ENCODE results near the gene ETS1. TPM values are rescaled to one million over a fixed set of nuclear protein-coding genes. Genes with fewer than 3 reads are reported as not detected.

The ETS1 gene
- total RNA-seq, 1 donor from 2014 or later = 24.6 TPM

DNA sequence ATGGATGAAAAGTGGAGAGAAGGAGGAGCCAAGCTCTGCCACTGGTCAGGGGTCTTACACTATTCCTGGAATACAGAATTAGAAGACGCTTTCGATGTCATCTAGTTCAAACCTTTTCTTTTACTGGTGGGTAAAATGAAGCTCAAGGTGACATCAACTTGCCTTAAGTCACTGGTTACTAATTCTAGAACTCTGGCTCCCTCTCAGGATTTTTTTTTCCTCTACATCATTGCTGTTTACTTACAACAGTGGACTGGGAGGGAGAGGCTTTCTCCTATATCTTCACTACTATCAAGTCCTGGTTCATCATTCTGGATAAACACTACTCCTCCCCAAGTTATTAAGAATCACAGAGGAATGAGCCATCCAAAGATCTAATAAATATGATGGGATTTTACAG lies 82.9 kb downstream of the ETS1 start:
- DNase-seq (ENCODE audit: low spot score) = no peak

DNA sequence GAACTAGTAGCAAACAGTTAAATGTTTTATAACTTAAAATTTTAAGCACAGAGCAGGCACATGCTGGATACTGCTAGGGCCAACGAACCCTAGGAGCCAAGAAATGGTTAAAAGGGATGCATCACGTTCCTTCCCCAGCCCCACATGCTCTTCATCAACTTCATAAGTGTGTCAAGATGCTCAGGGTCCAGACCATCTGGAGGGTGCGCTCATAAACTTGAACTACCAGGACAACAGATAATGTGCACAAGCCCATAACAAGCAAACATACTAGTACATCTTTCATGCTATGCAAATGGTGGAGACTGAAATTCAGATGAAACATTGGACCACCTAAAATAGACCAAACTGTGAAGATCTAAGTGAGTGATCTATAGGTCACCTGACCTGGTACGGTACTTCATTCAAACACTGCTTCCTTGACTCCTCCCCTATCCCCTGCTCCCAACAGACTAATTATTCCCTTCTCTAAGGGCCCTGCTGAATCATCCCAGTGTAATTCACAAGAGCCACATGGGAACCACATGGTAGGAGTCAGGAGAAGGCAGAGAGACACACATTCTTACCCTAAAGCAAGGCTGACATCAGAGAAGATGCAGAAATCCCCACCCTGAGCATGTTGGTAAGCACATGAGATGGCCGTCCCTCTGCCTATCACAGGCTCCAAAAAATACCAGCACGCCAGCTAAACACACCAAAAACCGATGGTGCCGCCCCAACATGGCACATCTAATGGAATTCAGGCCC lies 83.9 kb downstream of the ETS1 start:
- no peak for DNase-seq (ENCODE audit: low spot score)

- DNase-seq (ENCODE audit: low spot score) = peak; percentile 92
Measured at GRCh38 chr11:128502726-128503125, 84.6 kb downstream of the ETS1 start.

DNA sequence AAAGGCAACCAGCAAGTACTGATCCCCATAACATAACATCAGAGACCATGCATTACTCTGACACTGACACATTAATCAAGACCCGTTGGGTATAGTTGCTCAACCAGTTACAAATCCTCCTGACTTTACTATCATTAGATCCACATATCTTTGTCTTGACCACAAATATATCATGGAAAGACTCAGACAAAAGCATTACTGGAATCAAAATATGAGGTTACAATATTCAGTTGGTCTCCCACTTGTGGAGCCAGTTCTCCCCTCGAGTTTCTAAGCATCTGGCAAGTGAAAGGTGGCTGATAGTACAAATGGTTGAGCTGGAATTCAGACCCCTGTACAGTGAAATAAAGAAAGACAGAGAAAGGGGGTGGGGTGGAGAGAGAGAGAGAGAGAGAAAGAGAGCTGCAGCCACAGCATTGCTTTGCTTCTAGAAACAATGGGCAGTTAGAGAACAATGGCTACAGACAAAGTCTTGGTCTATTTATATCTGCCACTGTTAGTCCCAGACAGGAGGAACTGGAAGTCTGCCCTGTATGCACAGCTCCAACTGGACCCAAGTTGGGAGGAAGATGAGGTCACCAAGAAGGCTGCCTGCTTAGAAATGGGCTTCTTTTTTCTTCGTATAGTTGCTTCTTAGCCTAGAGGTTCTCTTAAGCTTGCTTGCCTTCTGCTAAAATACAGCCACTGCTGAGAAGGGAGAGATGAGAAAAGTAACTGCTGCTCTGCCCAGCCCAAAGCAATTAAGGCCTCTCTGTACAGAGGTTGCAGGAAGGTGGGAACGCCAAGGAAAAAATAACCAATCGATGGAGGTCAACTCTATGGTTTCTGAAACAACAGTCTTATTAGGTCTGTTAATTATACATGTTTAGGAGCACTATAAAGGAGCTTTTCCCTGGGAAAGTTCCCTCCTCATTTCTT lies 85.5 kb downstream of the ETS1 start:
- peak; percentile 93 for DNase-seq (ENCODE audit: low spot score)

DNA sequence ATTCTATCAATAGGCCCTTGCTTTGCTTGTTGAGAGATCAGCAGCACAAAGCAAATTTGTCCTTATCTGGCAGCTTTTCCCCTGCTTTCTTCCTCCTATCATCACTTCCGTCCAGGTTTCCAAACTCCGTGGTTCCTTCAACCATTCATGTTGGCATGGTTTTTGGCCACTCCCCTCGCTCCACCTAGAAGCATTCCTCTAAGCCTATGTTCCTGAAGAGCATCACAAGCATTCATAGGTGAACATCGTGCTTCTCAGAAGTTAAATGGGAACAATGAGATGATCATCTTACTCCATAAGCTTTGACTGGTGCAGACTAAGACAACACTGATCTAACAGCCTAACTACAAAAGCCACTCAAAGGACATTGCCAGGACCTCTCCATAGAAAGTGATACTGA lies 86.3 kb downstream of the ETS1 start:
- DNase-seq (ENCODE audit: low spot score) = no peak

- DNase-seq (ENCODE audit: low spot score) = no peak
Measured at GRCh38 chr11:128500493-128500892, 86.9 kb downstream of the ETS1 start.

DNA sequence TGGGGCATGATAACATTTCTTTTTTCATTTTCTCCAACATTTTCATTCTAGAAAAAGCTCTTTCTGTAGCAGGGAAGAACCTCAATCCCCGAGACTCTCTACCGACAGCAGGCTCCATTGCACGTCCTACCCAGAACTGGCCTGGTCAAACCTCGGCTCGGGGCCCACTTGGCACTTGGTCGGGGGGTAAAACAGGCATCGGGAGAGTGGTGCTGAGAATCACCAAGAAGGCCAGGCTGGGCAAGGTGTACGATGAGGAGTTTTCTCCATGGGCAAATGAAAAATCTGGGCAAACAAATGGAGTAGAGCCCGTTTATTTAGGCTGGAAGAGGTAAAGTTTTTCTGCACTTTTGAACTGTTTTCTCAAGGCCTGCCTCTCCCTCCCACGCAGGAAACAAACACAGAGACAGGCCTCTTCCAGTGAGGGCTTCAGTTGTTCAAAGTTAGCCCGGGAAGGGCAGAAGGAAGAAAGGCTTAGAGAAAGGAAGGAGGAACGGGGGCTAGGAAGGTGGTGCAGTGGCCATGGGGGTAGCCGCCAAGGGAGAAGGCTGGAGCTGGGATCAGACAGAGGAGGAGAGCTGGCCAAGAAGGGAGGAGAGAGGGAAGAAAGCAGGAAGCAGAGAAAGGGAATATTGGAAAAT lies 87.6 kb downstream of the ETS1 start:
- no peak for DNase-seq (ENCODE audit: low spot score)

GRCh38 chr11:128498721-128499245 lies 88.6 kb downstream of the ETS1 start:
- DNase-seq (ENCODE audit: low spot score) = no peak

GRCh38 chr11:128497776-128498095 lies 89.6 kb downstream of the ETS1 start:
- DNase-seq (ENCODE audit: low spot score) = no peak

DNA sequence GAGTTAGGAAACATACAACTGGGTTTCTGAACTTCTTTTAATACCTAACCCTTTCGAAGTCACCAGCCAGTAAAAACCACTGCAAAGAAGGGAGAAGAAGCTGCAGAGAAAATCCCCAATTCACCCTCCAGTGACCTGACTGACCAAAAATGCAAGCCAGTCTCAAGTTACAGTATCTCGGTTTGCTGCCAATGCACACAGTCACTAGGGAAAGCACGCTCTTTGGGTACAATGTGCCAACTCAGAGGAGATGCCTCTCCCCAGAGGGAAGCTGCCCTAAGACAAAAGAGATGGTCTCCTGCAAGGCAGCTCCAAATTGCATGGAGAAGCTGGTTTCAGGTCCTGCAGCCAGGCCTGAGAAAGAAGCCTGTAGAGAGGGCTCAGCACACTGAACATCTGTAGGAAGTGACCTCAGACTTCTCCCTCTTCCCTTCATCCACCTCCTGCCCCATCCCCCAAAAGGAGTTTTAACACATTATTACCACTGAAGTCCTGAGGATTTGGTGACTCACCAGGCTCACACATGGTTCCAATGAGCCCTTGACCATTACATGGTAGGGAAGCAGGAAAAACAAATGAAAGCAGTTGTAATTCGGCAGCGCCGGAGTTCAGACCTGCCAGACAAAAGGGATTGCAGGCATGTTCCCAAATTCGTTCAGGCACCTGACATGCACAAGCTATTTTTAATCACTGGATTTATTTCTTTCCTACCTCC lies 90.1 kb downstream of the ETS1 start:
- DNase-seq (ENCODE audit: low spot score) = peak; percentile 94

DNA sequence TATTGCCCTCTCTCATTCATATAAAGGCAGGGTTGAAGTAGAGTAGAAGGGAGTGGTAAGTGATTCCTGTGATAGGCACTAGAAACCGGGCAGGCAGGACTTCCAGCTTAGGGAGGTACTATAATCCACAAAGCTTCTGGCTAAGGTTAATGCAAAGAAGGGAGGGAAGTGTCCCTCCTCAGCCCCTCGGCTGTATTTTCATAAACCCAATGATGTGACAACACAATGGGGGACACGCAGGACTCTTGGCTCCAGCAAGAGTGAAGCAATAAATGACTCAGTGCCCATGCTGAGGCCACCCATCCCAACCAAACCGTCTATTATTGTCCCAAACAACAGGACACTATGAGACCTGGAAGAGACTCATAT lies 90.7 kb downstream of the ETS1 start:
- DNase-seq (ENCODE audit: low spot score) = no peak

DNA sequence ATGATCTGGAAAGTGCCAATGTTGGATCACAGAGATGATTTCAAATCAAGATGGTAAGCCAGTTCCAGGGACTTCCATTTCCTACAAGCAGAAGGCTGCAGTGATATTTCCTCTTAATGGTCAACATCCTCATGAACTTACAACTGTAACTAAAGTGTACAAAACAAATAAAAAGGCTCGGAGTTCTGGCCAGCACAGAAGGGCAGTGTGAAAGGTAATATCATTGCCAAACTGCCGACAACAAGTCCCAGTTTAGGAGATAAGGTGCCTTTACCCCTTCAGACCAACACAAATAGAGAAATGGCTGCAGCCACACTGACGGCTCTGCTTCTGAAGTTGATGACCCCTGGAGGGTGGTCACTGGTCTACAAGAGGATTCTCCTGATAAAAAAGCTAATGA lies 91.1 kb downstream of the ETS1 start:
- no peak for DNase-seq (ENCODE audit: low spot score)

DNA sequence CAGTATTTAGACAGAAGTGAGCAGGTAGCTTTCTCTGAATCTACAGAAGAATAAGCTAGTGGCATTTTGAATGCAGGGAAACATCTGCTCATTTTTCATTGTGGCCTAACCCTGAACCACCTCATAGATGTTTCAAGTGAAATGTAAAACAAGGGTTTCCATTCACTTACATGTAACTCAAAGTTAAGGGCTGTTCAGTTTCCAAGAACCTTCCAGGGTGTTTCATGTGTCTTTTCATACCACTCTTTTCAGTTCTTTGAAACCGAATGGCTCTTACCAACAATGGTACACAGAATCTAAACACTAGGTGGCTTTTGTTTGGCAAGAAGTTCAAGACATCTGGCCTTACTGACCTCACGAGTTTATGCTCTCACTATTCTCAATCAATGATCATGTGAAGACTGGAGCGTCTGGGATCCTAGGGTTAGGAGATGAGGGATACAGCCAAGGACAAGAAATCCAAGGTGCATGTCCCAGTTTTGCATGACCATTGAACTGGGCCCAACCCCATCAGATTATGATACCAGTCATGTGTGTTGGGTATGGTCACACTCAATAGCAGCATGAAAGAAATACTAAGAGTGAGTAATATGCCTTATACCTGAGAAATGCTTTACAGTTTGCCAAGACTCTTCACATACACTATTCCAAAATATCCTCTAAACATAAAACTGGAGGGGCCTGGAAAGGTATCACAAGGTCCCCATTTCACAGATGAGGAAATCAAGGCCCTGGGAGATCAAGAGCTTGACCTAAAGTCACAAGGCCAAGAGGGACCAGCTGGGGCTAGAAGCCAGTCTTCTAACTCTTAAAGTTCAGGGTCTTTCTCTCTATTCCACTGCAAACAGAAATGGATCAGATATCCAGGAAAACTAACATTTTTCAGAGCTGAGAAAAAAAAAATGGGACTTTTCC lies 92.7 kb downstream of the ETS1 start:
- DNase-seq (ENCODE audit: low spot score) = no peak

GRCh38 chr11:128493570-128493965 lies 93.8 kb downstream of the ETS1 start:
- no peak for DNase-seq (ENCODE audit: low spot score)

- DNase-seq (ENCODE audit: low spot score) = no peak
Measured at GRCh38 chr11:128492903-128493569, 94.3 kb downstream of the ETS1 start.

GRCh38 chr11:128492461-128492860 lies 94.9 kb downstream of the ETS1 start:
- no peak for DNase-seq (ENCODE audit: low spot score)

- no peak for DNase-seq (ENCODE audit: low spot score)
Measured at GRCh38 chr11:128491195-128491936, 96.0 kb downstream of the ETS1 start.

GRCh38 chr11:128490092-128490491 lies 97.3 kb downstream of the ETS1 start:
- no peak for DNase-seq (ENCODE audit: low spot score)

GRCh38 chr11:128488471-128488870 lies 98.9 kb downstream of the ETS1 start:
- DNase-seq (ENCODE audit: low spot score) = no peak
